HepG2 (cell line): ENCODE results near the gene AKR1C4. TPM values are rescaled to one million over a fixed set of nuclear protein-coding genes. Genes with fewer than 3 reads are reported as not detected.
"Not testable (repeated sequence)": the region's sequence is repeated elsewhere in the genome, so short reads cannot be mapped to it uniquely, and the experiment has no call there.

Source experiments
- ATAC-seq: fragments of 200-7000 bp; cut with Tn5 transposase; 3 replicates; pipeline ENCODE4 v1.9.1; 2020; ENCODE audit warnings: mild to moderate bottlenecking, moderate library complexity
- BruUV-seq: library from RNA; stranded (reverse); fragments of 400-500 nt; replicated peaks from 2 replicates; lab custom pipeline; 2021; lab: Mats Ljungman, UMichigan
- CTCF ChIA-PET: fragments of 300-600 bp; formaldehyde crosslinking; extraction: SDS; loops from one replicate; lab custom pipeline; 2021; ENCODE audit warnings: low total read pairs, inconsistent platforms, low intra/inter-chr PET ratio; lab: Yijun Ruan, JAX
- POLR2A ChIA-PET: fragments of 350-600 bp; sonication (Branson Sonifier 250); formaldehyde crosslinking; loops from one replicate; lab custom pipeline; 2020; ENCODE audit warnings: antibody characterized with exemption, inconsistent platforms; lab: Yijun Ruan, JAX
- DNase-seq: peaks from one replicate; pipeline ENCODE4 v3.0.0-alpha.2; 2015; ENCODE audit warnings: low spot score
- FAIRE-seq: peaks from 3 replicates; lab custom pipeline; 2011; peaks lifted over from hg19 to GRCh38; lab: Jason Lieb, UNC
- H2AFZ ChIP-seq: one replicate; pipeline ENCODE4 v1.6.1; 2011; ENCODE audit warnings: low read length, inconsistent platforms
- H3K27ac ChIP-seq: fragments of 300-600 bp; 3 replicates; pipeline ENCODE4 v1.8.0; 2011; ENCODE audit warnings: mixed run types, mild to moderate bottlenecking, mixed read lengths, low read length, inconsistent platforms; ENCODE audit not compliant: insufficient read depth; ENCODE audit errors: extremely low read length
- H3K27me3 ChIP-seq, 2 experiments: fragments of 200-600 bp in 1 of 2; 2 replicates in 1 of 2; 3 replicates in 1 of 2; pipeline versions ENCODE4 v1.6.0 to v1.8.0; 2011; ENCODE audit warnings: low read length in 2 of 2, mild to moderate bottlenecking in 2 of 2, moderate library complexity in 2 of 2, inconsistent platforms in 1 of 2; ENCODE audit not compliant: insufficient read depth in 2 of 2, control insufficient read depth in 1 of 2
- H3K36me3 ChIP-seq, 2 experiments: fragments of 200-600 bp in 1 of 2; replicated peaks in 1 of 2; 2 replicates in 1 of 2; 3 replicates in 1 of 2; pipeline versions ENCODE4 v1.5.1 to v1.8.0; 2011; ENCODE audit warnings: low read length in 2 of 2, inconsistent platforms in 1 of 2; ENCODE audit not compliant: insufficient read depth in 2 of 2, control insufficient read depth in 1 of 2
- H3K4me1 ChIP-seq: 2 replicates; pipeline ENCODE4 v1.5.1; 2012; ENCODE audit warnings: low read length, inconsistent platforms; ENCODE audit not compliant: insufficient read depth
- H3K4me2 ChIP-seq: 2 replicates; pipeline ENCODE4 v1.6.0; 2011; ENCODE audit warnings: low read depth, low read length, inconsistent platforms
- H3K4me3 ChIP-seq, 3 experiments: fragments of 200-600 bp in 1 of 3; sonication (generic), shearing (Covaris generic) in 1 of 3; replicated peaks in 1 of 3; 2 replicates each; pipeline ENCODE4 v1.5.1; 2011 to 2016; ENCODE audit warnings: low read length in 3 of 3, inconsistent platforms in 2 of 3, low read depth in 2 of 3, mild to moderate bottlenecking in 2 of 3, control low read depth in 1 of 3, mixed read lengths in 1 of 3; ENCODE audit not compliant: insufficient read depth in 1 of 3
- H3K79me2 ChIP-seq: one replicate; pipeline ENCODE4 v1.6.1; 2011; ENCODE audit warnings: low read length, inconsistent platforms; ENCODE audit not compliant: insufficient read depth
- H3K9ac ChIP-seq: 2 replicates; pipeline ENCODE4 v1.6.0; 2011; ENCODE audit warnings: mild to moderate bottlenecking, low read depth, low read length, inconsistent platforms; ENCODE audit not compliant: insufficient read depth
- H3K9me3 ChIP-seq: 2 replicates; pipeline ENCODE4 v1.5.1; 2012; ENCODE audit warnings: mild to moderate bottlenecking, low read length
- H4K20me1 ChIP-seq: 2 replicates; pipeline ENCODE4 v1.6.0; 2011; ENCODE audit warnings: inconsistent platforms, mild to moderate bottlenecking, low read length, moderate library complexity; ENCODE audit not compliant: insufficient read depth
- ARID5B ChIP-seq: IDR thresholded peaks from 2 replicates; pipeline ENCODE4 v1.4.0; 2020; ENCODE audit warnings: mild to moderate bottlenecking, missing genetic modification reagents
- EP300 ChIP-seq, 3 experiments: sonication (generic) in 1 of 3; formaldehyde crosslinking in 1 of 3; IDR thresholded peaks; 2 replicates each; pipeline versions ENCODE4 v1.5.1 to v1.6.1; 2011 to 2020; ENCODE audit warnings: low read depth in 2 of 3, low read length in 2 of 3, borderline replicate concordance in 1 of 3, improper control_type of control experiment in 1 of 3, mild to moderate bottlenecking in 1 of 3, missing genetic modification reagents in 1 of 3, moderate library complexity in 1 of 3
- MYNN ChIP-seq: sonication (generic); formaldehyde crosslinking; IDR thresholded peaks from 2 replicates; pipeline ENCODE4 v1.4.0; 2020; ENCODE audit warnings: mild to moderate bottlenecking, low read depth, missing genetic modification reagents
- POLR2A ChIP-seq, 2 experiments: IDR thresholded peaks; 2 replicates each; pipeline ENCODE4 v1.6.1; 2011; ENCODE audit warnings: low read depth in 2 of 2, low read length in 2 of 2, mild to moderate bottlenecking in 1 of 2, moderate library complexity in 1 of 2; ENCODE audit not compliant: insufficient read depth in 1 of 2
- REL ChIP-seq: sonication (generic); formaldehyde crosslinking; conservative IDR thresholded peaks from 2 replicates; pipeline ENCODE4 v1.8.0; 2022; ENCODE audit warnings: mild to moderate bottlenecking, missing genetic modification reagents, moderate library complexity
- ZNF816 ChIP-seq: sonication (generic); formaldehyde crosslinking; IDR thresholded peaks from 2 replicates; pipeline ENCODE4 v1.8.0; 2022; ENCODE audit warnings: missing genetic modification reagents, mild to moderate bottlenecking, borderline replicate concordance
- WGBS: methylation state at CpG from one replicate; pipeline ENCODE4 v1.1.6; 2017; ENCODE audit warnings: low lambda C conversion rate; 5-methylcytosine and 5-hydroxymethylcytosine counted together
- in situ Hi-C: cut with HindIII; loops from 2 replicates; pipeline ENCODE4 v1.10.0; 2017; ENCODE audit warnings: low pct_unique_long_range_greater_than_20kb; ENCODE audit not compliant: extremely low pct_ligation_motif_present
- intact Hi-C: fragments of 100-400 bp; cut with micrococcal nuclease; formaldehyde crosslinking; loops from one replicate; pipeline ENCODE4 v1.10.0; 2022; ENCODE audit not compliant: unreplicated experiment
- polyA plus RNA-seq, 8 experiments: library from polyadenylated mRNA; depleted of rRNA in 3 of 8; stranded (reverse) in 7 of 8; unstranded in 1 of 8; fragments of >200 nt; fragmentation: Illumina TruSeq in 4 of 8; extraction: Trizol in 4 of 8; gene quantifications; 2 replicates each; pipeline versions ENCODE4 v1.2.1 to v1.2.3, GENCODE V29; 2011 to 2016; ENCODE audit warnings: low read depth in 4 of 8, missing spikeins in 1 of 8, mixed read lengths in 1 of 8; ENCODE audit not compliant: insufficient read depth in 1 of 8
- total RNA-seq, 5 experiments: library from RNA; depleted of rRNA; stranded (reverse); fragments of >200 nt; fragmentation: Illumina TruSeq; extraction: Trizol; gene quantifications; 2 replicates each; pipeline ENCODE4 v1.2.3, GENCODE V29; 2016; ENCODE audit warnings: low read depth in 1 of 5
- TF ChIP-seq, protein P1 (sequence below): sonication (generic); formaldehyde crosslinking; IDR thresholded peaks from 2 replicates; pipeline ENCODE4 v1.4.0; 2020; ENCODE audit warnings: mild to moderate bottlenecking, missing genetic modification reagents

AKR1C4 gene
- total and polyA plus RNA-seq, 2 of the 13 experiments (the other 11 are each of a cell fraction or from before 2014, with no cell fraction given) = 0.18 to 1.3 TPM

- TF ChIP-seq ARID5B (CRISPR knock-in tag) = peak; percentile 21; the same call in 1 of the 2 replicates
- TF ChIP-seq POLR2A (IDR thresholded peaks at IDR 0.05; ENCODE audit: insufficient read depth in 1 of 2, low read depth in 2 of 2, low read length in 2 of 2) = no peak
- TF ChIP-seq, protein P1, sequence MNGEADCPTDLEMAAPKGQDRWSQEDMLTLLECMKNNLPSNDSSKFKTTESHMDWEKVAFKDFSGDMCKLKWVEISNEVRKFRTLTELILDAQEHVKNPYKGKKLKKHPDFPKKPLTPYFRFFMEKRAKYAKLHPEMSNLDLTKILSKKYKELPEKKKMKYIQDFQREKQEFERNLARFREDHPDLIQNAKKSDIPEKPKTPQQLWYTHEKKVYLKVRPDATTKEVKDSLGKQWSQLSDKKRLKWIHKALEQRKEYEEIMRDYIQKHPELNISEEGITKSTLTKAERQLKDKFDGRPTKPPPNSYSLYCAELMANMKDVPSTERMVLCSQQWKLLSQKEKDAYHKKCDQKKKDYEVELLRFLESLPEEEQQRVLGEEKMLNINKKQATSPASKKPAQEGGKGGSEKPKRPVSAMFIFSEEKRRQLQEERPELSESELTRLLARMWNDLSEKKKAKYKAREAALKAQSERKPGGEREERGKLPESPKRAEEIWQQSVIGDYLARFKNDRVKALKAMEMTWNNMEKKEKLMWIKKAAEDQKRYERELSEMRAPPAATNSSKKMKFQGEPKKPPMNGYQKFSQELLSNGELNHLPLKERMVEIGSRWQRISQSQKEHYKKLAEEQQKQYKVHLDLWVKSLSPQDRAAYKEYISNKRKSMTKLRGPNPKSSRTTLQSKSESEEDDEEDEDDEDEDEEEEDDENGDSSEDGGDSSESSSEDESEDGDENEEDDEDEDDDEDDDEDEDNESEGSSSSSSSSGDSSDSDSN (CRISPR knock-in tag) = no peak
- TF ChIP-seq EP300 (IDR thresholded peaks at IDR 0.05; ENCODE audit: low read depth in 2 of 2, low read length in 2 of 2) = 0 out of 4 replicates have a peak, but pooled peaks of 1 of the 2 experiments have one; percentile 6
- TF ChIP-seq EP300 (CRISPR knock-in tag; IDR thresholded peaks at IDR 0.05; ENCODE audit: borderline replicate concordance) = no peak; the same call in 1 of the 2 replicates
- TF ChIP-seq ZNF816 (CRISPR knock-in tag) = no peak
- TF ChIP-seq MYNN (CRISPR knock-in tag) = no peak
- no peak for TF ChIP-seq REL (CRISPR knock-in tag)
- TF ChIP-seq, all 625 proteins: peak for 13
Observed at GRCh38 chr10:5168897-5169420, 27.7 kb upstream of the AKR1C4 start (continued).

- H2AFZ ChIP-seq, H3K4me2 ChIP-seq, H3K36me3 ChIP-seq, ATAC-seq, H3K4me3 ChIP-seq, H4K20me1 ChIP-seq, BruUV-seq, H3K27me3 ChIP-seq, H3K9me3 ChIP-seq, FAIRE-seq, POLR2A ChIA-PET, CTCF ChIA-PET, H3K27ac ChIP-seq, H3K9ac ChIP-seq, H3K79me2 ChIP-seq, H3K4me1 ChIP-seq, intact Hi-C loops, DNase-seq, in situ Hi-C loops: not testable (repeated sequence)
- WGBS = 42% methylated on average over 3 of the region's 3 CpGs
Observed at GRCh38 chr10:5175581-5175980, 21.1 kb upstream of the AKR1C4 start.
